K562 (cell line): ENCODE data around the gene MYO3B. TPM values are rescaled to one million over a fixed set of nuclear protein-coding genes. Genes with fewer than 3 reads are reported as not detected.
A peak's percentile ranks its signal among the peaks of the same experiment; 100 is the strongest.

ENCODE experiments used
- CTBP1 ChIP-seq: fragments of 450-650 bp; IDR thresholded peaks from 2 replicates; pipeline ENCODE4 v1.6.1; 2016; ENCODE audit warnings: borderline replicate concordance
- FOXP1 ChIP-seq: sonication (generic); formaldehyde crosslinking; IDR thresholded peaks from 2 replicates; pipeline ENCODE4 v1.8.0; 2022; ENCODE audit warnings: mild to moderate bottlenecking, missing genetic modification reagents
- GTF2A2 ChIP-seq: IDR thresholded peaks from 2 replicates; pipeline ENCODE4 v1.6.1; 2016; ENCODE audit warnings: mild to moderate bottlenecking, missing genetic modification characterization, missing compliant biosample characterization
- HDAC8 ChIP-seq: fragments of 450-650 bp; IDR thresholded peaks from 2 replicates; pipeline ENCODE4 v1.6.1; 2016; ENCODE audit warnings: mild to moderate bottlenecking, missing genetic modification characterization, moderate library complexity, missing compliant biosample characterization
- NR2C1 ChIP-seq, 2 experiments: fragments of 450-650 bp; IDR thresholded peaks; 2 replicates each; pipeline ENCODE4 v1.6.1; 2017; ENCODE audit warnings: mild to moderate bottlenecking in 2 of 2, antibody characterized with exemption in 1 of 2, inconsistent platforms in 1 of 2, missing compliant biosample characterization in 1 of 2, missing genetic modification characterization in 1 of 2
- SAFB2 ChIP-seq: fragments of 200-400 bp; formaldehyde crosslinking; IDR thresholded peaks from 2 replicates; pipeline ENCODE4 v1.6.1; 2018; ENCODE audit warnings: borderline replicate concordance, low read length, low read depth, moderate library complexity; ENCODE audit not compliant: severe bottlenecking
- TOE1 ChIP-seq, 2 experiments: fragments of 450-650 bp in 1 of 2; sonication (generic) in 1 of 2; formaldehyde crosslinking in 1 of 2; IDR thresholded peaks; 2 replicates each; pipeline versions ENCODE4 v1.7.1 to v1.8.0; 2016 to 2022; ENCODE audit warnings: borderline replicate concordance in 2 of 2, mild to moderate bottlenecking in 2 of 2, antibody characterized with exemption in 1 of 2, inconsistent platforms in 1 of 2, low read depth in 1 of 2, missing genetic modification reagents in 1 of 2, moderate library complexity in 1 of 2
- polyA plus RNA-seq, 8 experiments: library from polyadenylated mRNA; depleted of rRNA in 4 of 8; stranded (reverse) in 5 of 8; unstranded in 3 of 8; fragments of >200 nt; fragmentation: Nextera tagmentation in 2 of 8; fragmentation: Illumina TruSeq in 1 of 8; extraction: Ambion mirVana in 2 of 8; extraction: Trizol in 1 of 8; gene quantifications; 2 replicates each; pipeline versions ENCODE4 v1.2.1 to v1.2.3, GENCODE V29; 2011 to 2014; ENCODE audit warnings: inconsistent platforms in 1 of 8, missing spikeins in 1 of 8
- total RNA-seq, 7 experiments: library from RNA; depleted of rRNA in 6 of 7; stranded (reverse); fragments of >200 nt in 6 of 7; fragmentation: Illumina TruSeq in 2 of 7; extraction: Trizol in 2 of 7; gene quantifications; 2 replicates each; pipeline versions ENCODE4 v1.2.1 to v1.2.3, GENCODE V29; 2011 to 2021; ENCODE audit warnings: low replicate concordance in 1 of 7
- TF ChIP-seq, protein P1 (sequence below), 3 experiments: fragments of 200-800 bp in 1 of 3; fragments of 250-450 bp in 1 of 3; fragments of 450-650 bp in 1 of 3; sonication (Bioruptor Pico) in 1 of 3; sonication (Bioruptor generic) in 1 of 3; formaldehyde crosslinking in 1 of 3; IDR thresholded peaks; 2 replicates each; pipeline versions ENCODE4 v1.6.1 to v1.8.0; 2016 to 2022; ENCODE audit warnings: mild to moderate bottlenecking in 2 of 3, missing genetic modification characterization in 2 of 3, missing compliant biosample characterization in 1 of 3, moderate library complexity in 1 of 3
- TF ChIP-seq, protein P2 (sequence below): sonication (generic); formaldehyde crosslinking; IDR thresholded peaks from 2 replicates; pipeline ENCODE4 v1.8.1; 2023; ENCODE audit warnings: mild to moderate bottlenecking, missing genetic modification reagents
- TF ChIP-seq, protein P3 (sequence below), 2 experiments: fragments of 150-350 bp in 1 of 2; IDR thresholded peaks; 2 replicates each; pipeline ENCODE4 v1.6.1; 2012 to 2016; ENCODE audit warnings: low read depth in 2 of 2, low read length in 2 of 2, mild to moderate bottlenecking in 1 of 2, moderate library complexity in 1 of 2
- TF ChIP-seq, protein P4 (sequence below): sonication (generic); formaldehyde crosslinking; IDR thresholded peaks from 2 replicates; pipeline ENCODE4 v1.8.0; 2022; ENCODE audit warnings: missing genetic modification reagents, mild to moderate bottlenecking, borderline replicate concordance

The MYO3B gene
- total and polyA plus RNA-seq, 9 of the 15 experiments (the other 6 are each of a cell fraction or from before 2014, with no cell fraction given): 2.7 to 6.5 (median 3.6) TPM

DNA sequence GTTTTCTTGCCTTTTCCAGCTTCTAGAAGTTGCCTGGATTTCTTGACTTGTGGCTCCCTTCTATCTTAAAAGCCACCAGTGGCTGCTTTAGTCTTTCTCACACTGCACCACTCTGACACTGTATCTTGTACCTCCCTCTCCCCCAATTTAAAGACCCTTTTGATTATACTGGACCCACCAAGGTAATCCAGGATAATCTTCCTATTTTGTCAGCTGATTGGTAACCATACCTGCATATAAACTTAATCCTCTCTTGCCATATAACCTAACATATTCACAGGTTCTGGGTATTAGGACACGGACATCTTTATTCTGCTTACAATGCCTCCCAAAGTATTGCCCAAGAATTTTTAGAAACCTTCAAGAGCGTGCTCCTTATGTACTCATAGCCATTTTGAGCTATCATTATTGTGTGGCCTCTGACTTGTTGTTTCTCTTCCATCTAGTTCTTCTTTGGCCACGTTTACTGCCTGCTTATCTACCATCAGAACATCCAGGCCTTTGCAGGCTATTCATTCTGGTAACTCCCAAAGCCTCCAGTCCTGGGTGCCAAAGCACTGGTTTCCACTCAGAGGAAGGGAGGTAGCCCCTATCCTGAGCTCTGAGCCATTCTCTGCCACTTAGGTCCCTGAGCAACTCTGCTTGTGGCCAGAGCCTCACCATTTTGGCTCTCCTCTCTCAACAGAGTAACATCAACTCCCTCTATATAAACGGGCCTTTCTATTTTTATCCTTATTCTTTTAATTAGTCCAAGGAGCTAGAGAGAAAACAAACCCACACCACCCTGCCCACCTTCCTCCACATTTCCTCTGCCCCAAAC lies 70.8 kb downstream of the MYO3B start (continued):
- TF ChIP-seq, protein P1, sequence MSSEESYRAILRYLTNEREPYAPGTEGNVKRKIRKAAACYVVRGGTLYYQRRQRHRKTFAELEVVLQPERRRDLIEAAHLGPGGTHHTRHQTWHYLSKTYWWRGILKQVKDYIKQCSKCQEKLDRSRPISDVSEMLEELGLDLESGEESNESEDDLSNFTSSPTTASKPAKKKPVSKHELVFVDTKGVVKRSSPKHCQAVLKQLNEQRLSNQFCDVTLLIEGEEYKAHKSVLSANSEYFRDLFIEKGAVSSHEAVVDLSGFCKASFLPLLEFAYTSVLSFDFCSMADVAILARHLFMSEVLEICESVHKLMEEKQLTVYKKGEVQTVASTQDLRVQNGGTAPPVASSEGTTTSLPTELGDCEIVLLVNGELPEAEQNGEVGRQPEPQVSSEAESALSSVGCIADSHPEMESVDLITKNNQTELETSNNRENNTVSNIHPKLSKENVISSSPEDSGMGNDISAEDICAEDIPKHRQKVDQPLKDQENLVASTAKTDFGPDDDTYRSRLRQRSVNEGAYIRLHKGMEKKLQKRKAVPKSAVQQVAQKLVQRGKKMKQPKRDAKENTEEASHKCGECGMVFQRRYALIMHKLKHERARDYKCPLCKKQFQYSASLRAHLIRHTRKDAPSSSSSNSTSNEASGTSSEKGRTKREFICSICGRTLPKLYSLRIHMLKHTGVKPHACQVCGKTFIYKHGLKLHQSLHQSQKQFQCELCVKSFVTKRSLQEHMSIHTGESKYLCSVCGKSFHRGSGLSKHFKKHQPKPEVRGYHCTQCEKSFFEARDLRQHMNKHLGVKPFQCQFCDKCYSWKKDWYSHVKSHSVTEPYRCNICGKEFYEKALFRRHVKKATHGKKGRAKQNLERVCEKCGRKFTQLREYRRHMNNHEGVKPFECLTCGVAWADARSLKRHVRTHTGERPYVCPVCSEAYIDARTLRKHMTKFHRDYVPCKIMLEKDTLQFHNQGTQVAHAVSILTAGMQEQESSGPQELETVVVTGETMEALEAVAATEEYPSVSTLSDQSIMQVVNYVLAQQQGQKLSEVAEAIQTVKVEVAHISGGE (CRISPR knock-in tag; IDR thresholded peaks at IDR 0.05): no peak
- TF ChIP-seq TOE1 (IDR thresholded peaks at IDR 0.05; ENCODE audit: borderline replicate concordance): no peak
- TF ChIP-seq TOE1 (CRISPR knock-in tag; IDR thresholded peaks at IDR 0.05; ENCODE audit: borderline replicate concordance, low read depth): no peak
- TF ChIP-seq SAFB2: no peak
- TF ChIP-seq CTBP1: peak; percentile 50; the same call in 1 of the 2 replicates
- no peak for TF ChIP-seq FOXP1 (CRISPR knock-in tag)
- TF ChIP-seq, protein P2, sequence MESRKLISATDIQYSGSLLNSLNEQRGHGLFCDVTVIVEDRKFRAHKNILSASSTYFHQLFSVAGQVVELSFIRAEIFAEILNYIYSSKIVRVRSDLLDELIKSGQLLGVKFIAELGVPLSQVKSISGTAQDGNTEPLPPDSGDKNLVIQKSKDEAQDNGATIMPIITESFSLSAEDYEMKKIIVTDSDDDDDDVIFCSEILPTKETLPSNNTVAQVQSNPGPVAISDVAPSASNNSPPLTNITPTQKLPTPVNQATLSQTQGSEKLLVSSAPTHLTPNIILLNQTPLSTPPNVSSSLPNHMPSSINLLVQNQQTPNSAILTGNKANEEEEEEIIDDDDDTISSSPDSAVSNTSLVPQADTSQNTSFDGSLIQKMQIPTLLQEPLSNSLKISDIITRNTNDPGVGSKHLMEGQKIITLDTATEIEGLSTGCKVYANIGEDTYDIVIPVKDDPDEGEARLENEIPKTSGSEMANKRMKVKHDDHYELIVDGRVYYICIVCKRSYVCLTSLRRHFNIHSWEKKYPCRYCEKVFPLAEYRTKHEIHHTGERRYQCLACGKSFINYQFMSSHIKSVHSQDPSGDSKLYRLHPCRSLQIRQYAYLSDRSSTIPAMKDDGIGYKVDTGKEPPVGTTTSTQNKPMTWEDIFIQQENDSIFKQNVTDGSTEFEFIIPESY (CRISPR knock-in tag): no peak
- TF ChIP-seq HDAC8 (tag): peak; percentile 84
- TF ChIP-seq GTF2A2 (tag): peak; percentile 51; the same call in 1 of the 2 replicates
- TF ChIP-seq, protein P3, sequence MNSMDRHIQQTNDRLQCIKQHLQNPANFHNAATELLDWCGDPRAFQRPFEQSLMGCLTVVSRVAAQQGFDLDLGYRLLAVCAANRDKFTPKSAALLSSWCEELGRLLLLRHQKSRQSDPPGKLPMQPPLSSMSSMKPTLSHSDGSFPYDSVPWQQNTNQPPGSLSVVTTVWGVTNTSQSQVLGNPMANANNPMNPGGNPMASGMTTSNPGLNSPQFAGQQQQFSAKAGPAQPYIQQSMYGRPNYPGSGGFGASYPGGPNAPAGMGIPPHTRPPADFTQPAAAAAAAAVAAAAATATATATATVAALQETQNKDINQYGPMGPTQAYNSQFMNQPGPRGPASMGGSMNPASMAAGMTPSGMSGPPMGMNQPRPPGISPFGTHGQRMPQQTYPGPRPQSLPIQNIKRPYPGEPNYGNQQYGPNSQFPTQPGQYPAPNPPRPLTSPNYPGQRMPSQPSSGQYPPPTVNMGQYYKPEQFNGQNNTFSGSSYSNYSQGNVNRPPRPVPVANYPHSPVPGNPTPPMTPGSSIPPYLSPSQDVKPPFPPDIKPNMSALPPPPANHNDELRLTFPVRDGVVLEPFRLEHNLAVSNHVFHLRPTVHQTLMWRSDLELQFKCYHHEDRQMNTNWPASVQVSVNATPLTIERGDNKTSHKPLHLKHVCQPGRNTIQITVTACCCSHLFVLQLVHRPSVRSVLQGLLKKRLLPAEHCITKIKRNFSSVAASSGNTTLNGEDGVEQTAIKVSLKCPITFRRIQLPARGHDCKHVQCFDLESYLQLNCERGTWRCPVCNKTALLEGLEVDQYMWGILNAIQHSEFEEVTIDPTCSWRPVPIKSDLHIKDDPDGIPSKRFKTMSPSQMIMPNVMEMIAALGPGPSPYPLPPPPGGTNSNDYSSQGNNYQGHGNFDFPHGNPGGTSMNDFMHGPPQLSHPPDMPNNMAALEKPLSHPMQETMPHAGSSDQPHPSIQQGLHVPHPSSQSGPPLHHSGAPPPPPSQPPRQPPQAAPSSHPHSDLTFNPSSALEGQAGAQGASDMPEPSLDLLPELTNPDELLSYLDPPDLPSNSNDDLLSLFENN (IDR thresholded peaks at IDR 0.05; ENCODE audit: low read depth in 2 of 2, low read length in 2 of 2): no peak
- TF ChIP-seq, protein P4, sequence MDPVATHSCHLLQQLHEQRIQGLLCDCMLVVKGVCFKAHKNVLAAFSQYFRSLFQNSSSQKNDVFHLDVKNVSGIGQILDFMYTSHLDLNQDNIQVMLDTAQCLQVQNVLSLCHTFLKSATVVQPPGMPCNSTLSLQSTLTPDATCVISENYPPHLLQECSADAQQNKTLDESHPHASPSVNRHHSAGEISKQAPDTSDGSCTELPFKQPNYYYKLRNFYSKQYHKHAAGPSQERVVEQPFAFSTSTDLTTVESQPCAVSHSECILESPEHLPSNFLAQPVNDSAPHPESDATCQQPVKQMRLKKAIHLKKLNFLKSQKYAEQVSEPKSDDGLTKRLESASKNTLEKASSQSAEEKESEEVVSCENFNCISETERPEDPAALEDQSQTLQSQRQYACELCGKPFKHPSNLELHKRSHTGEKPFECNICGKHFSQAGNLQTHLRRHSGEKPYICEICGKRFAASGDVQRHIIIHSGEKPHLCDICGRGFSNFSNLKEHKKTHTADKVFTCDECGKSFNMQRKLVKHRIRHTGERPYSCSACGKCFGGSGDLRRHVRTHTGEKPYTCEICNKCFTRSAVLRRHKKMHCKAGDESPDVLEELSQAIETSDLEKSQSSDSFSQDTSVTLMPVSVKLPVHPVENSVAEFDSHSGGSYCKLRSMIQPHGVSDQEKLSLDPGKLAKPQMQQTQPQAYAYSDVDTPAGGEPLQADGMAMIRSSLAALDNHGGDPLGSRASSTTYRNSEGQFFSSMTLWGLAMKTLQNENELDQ: no peak
- no peak for TF ChIP-seq NR2C1 (IDR thresholded peaks at IDR 0.05)
- peak; percentile 39; the same call in 1 of the 2 replicates for TF ChIP-seq NR2C1 (tag; IDR thresholded peaks at IDR 0.05)
